Epidermal melanocyte (primary cell): ENCODE measurements around the gene NTRK3.

Experiments used
- DNase-seq: peaks from one replicate; pipeline ENCODE4 v3.0.0; 2011; ENCODE audit warnings: low spot score; ENCODE audit not compliant: insufficient read length

Gene NTRK3

GRCh38 chr15:88232771-88233201 is 23.8 kb downstream of the NTRK3 start:
- no peak for DNase-seq

GRCh38 chr15:88231909-88232644 is 24.5 kb downstream of the NTRK3 start:
- DNase-seq: no peak

- DNase-seq: no peak
Observed at GRCh38 chr15:88230823-88231222, 25.7 kb downstream of the NTRK3 start.

GRCh38 chr15:88225461-88225860 is 31.1 kb downstream of the NTRK3 start:
- no peak for DNase-seq

- DNase-seq: no peak
Observed at GRCh38 chr15:88223084-88223483, 33.5 kb downstream of the NTRK3 start.

GRCh38 chr15:88221836-88222235 is 34.7 kb downstream of the NTRK3 start:
- DNase-seq: no peak

- DNase-seq: no peak
Observed at GRCh38 chr15:88220443-88221335, 35.9 kb downstream of the NTRK3 start.

GRCh38 chr15:88219623-88220022 is 36.9 kb downstream of the NTRK3 start:
- DNase-seq: no peak

GRCh38 chr15:88218557-88219221 is 37.9 kb downstream of the NTRK3 start:
- DNase-seq: no peak

GRCh38 chr15:88215066-88215648 is 41.4 kb downstream of the NTRK3 start:
- no peak for DNase-seq

- no peak for DNase-seq
Observed at GRCh38 chr15:88209111-88209510, 47.4 kb downstream of the NTRK3 start.

- no peak for DNase-seq
Observed at GRCh38 chr15:88208396-88208795, 48.1 kb downstream of the NTRK3 start.

- DNase-seq: no peak
Observed at GRCh38 chr15:88207565-88207964, 49.0 kb downstream of the NTRK3 start.

GRCh38 chr15:88204584-88204983 is 52.0 kb downstream of the NTRK3 start:
- no peak for DNase-seq

GRCh38 chr15:88202231-88202630 is 54.3 kb downstream of the NTRK3 start:
- DNase-seq: no peak

- DNase-seq: no peak
Observed at GRCh38 chr15:88201207-88201606, 55.3 kb downstream of the NTRK3 start.

GRCh38 chr15:88196961-88197360 is 59.6 kb downstream of the NTRK3 start:
- DNase-seq: no peak

- DNase-seq: no peak
Observed at GRCh38 chr15:88194162-88194561, 62.4 kb downstream of the NTRK3 start.

GRCh38 chr15:88193415-88193814 is 63.1 kb downstream of the NTRK3 start:
- no peak for DNase-seq

GRCh38 chr15:88191812-88192165 is 64.8 kb downstream of the NTRK3 start:
- DNase-seq: no peak

- no peak for DNase-seq
Observed at GRCh38 chr15:88190232-88190631, 66.3 kb downstream of the NTRK3 start.

GRCh38 chr15:88188300-88188699 is 68.2 kb downstream of the NTRK3 start:
- no peak for DNase-seq
